Germinal center (tissue), 1 donor: Measurements from ENCODE around the gene MS4A4E.
"Not testable (repeated sequence)": the region's sequence is repeated elsewhere in the genome, so short reads cannot be mapped to it uniquely, and the experiment has no call there.

Source experiments
- DNase-seq: peaks from one replicate; pipeline ENCODE4 v3.0.0; 2012; ENCODE audit warnings: mixed read lengths, low spot score

Gene MS4A4E

GRCh38 chr11:60242740-60243239 is at the start of gene MS4A4E:
Gene MS4A4E, minus strand, starts transcription at chr11:60243137. Its CDS starts 13,082 bp downstream, at chr11:60230055.
- DNase-seq: no peak

GRCh38 chr11:60292145-60292544 is 49.2 kb upstream of the MS4A4E start:
- DNase-seq: no peak

- DNase-seq: no peak
Observed at GRCh38 chr11:60288531-60288930, 45.6 kb upstream of the MS4A4E start.

- not testable (repeated sequence) for DNase-seq
Observed at GRCh38 chr11:60285411-60286126, 42.6 kb upstream of the MS4A4E start.

- DNase-seq: no peak
Observed at GRCh38 chr11:60282286-60282685, 39.3 kb upstream of the MS4A4E start.

- DNase-seq: no peak
Observed at GRCh38 chr11:60281485-60281884, 38.5 kb upstream of the MS4A4E start.

- DNase-seq: peak; percentile 32
Observed at GRCh38 chr11:60280412-60280811, 37.5 kb upstream of the MS4A4E start, which contains the start of gene MS4A4A. Gene MS4A4A, plus strand, starts transcription at chr11:60280666. Its CDS starts 10 bp downstream, at chr11:60280676.

GRCh38 chr11:60274416-60274815 is 31.5 kb upstream of the MS4A4E start:
- no peak for DNase-seq

- DNase-seq: peak; percentile 50
Observed at GRCh38 chr11:60265373-60266214, 22.7 kb upstream of the MS4A4E start.

GRCh38 chr11:60264644-60265043 is 21.7 kb upstream of the MS4A4E start:
- no peak for DNase-seq

- DNase-seq: no peak
Observed at GRCh38 chr11:60263402-60263801, 20.5 kb upstream of the MS4A4E start.

- DNase-seq: no peak
Observed at GRCh38 chr11:60261014-60261413, 18.1 kb upstream of the MS4A4E start.

GRCh38 chr11:60257956-60258722 is 15.2 kb upstream of the MS4A4E start:
- DNase-seq: no peak

- DNase-seq: no peak
Observed at GRCh38 chr11:60252213-60253108, 9.5 kb upstream of the MS4A4E start.

GRCh38 chr11:60251485-60252212 is 8.7 kb upstream of the MS4A4E start:
- DNase-seq: no peak

GRCh38 chr11:60241786-60242185 is 1.2 kb downstream of the MS4A4E start:
- no peak for DNase-seq

GRCh38 chr11:60240662-60241061 is 2.3 kb downstream of the MS4A4E start:
- no peak for DNase-seq

- no peak for DNase-seq
Observed at GRCh38 chr11:60235321-60235720, 7.6 kb downstream of the MS4A4E start.

- no peak for DNase-seq
Observed at GRCh38 chr11:60230681-60231080, 12.3 kb downstream of the MS4A4E start.

- no peak for DNase-seq
Observed at GRCh38 chr11:60222141-60222540, 20.8 kb downstream of the MS4A4E start.
